ENCODE data around the gene OR5T1.

OR5T1 gene

GRCh38 chr11:56273854-56274253 lies at the start of gene OR5T1:
Gene OR5T1, plus strand, starts transcription at chr11:56274154. Its CDS starts 1,485 bp downstream, at chr11:56275639.
- no peaks in the 10 kb centered on the region for H3K36me3 ChIP-seq (ENCODE audit: insufficient read depth, low read length)
- no peaks in the 10 kb centered on the region for H3K4me1 ChIP-seq (ENCODE audit: insufficient read depth, low read length, severe bottlenecking)
- H4K20me1 ChIP-seq (ENCODE audit: insufficient read depth, low read length), result no peaks in the 10 kb centered on the region
- H2AFZ ChIP-seq (ENCODE audit: low read length), result no peak within 1 kb of the TSS
- no peak within 1 kb of the TSS for H3K27ac ChIP-seq (ENCODE audit: low read depth, low read length, poor library complexity, severe bottlenecking)
- H3F3A ChIP-seq (ENCODE audit: insufficient read depth, low read length), result no peaks in the 10 kb centered on the region
- H3K9me3 ChIP-seq (ENCODE audit: low read length), result no peaks in the 10 kb centered on the region
- H3K4me3 ChIP-seq (ENCODE audit: low read depth, low read length, poor library complexity, severe bottlenecking), result no peak within 1 kb of the TSS
- H3K9ac ChIP-seq (ENCODE audit: low read length), result no peak within 1 kb of the TSS
- no peak within 1 kb of the TSS for H3K4me2 ChIP-seq (ENCODE audit: low read length)
- TF ChIP-seq EZH2 (IDR thresholded peaks at IDR 0.05; ENCODE audit: borderline replicate concordance, low read length), result no peak
- TF ChIP-seq CTCF (IDR thresholded peaks at IDR 0.05; ENCODE audit: low read length), result no peak
- H3K9me2 ChIP-seq (ENCODE audit: low read depth, low read length), result no peaks in the 10 kb centered on the region
- no peaks in the 10 kb centered on the region for H3K27me3 ChIP-seq (ENCODE audit: insufficient read depth, low read length)
- no peaks in the 10 kb centered on the region for H3K79me2 ChIP-seq (ENCODE audit: insufficient read depth, low read length)

- Histone ChIP-seq H3K9ac (ENCODE audit: low read length) (no peak within 1 kb of the TSS), H3K4me1 (ENCODE audit: insufficient read depth, low read length, severe bottlenecking) (no peaks in the 10 kb centered on the region), H4K20me1 (ENCODE audit: insufficient read depth, low read length) (no peaks in the 10 kb centered on the region), H3K27ac (ENCODE audit: low read depth, low read length, poor library complexity, severe bottlenecking) (no peak within 1 kb of the TSS), H3K9me2 (ENCODE audit: low read depth, low read length) (no peaks in the 10 kb centered on the region), H3K27me3 (ENCODE audit: insufficient read depth, low read length) (no peaks in the 10 kb centered on the region), H3K4me3 (ENCODE audit: low read depth, low read length, poor library complexity, severe bottlenecking) (no peak within 1 kb of the TSS), H3F3A (ENCODE audit: insufficient read depth, low read length) (no peaks in the 10 kb centered on the region), H3K4me2 (ENCODE audit: low read length) (no peak within 1 kb of the TSS), H3K79me2 (ENCODE audit: insufficient read depth, low read length) (no peaks in the 10 kb centered on the region), H3K9me3 (ENCODE audit: low read length) (no peaks in the 10 kb centered on the region), H2AFZ (ENCODE audit: low read length) (no peak within 1 kb of the TSS), H3K36me3 (ENCODE audit: insufficient read depth, low read length) (no peaks in the 10 kb centered on the region)
- no peak for TF ChIP-seq EZH2 (IDR thresholded peaks at IDR 0.05; ENCODE audit: borderline replicate concordance, low read length)
- no peak for TF ChIP-seq CTCF (IDR thresholded peaks at IDR 0.05; ENCODE audit: low read length)
Observed at GRCh38 chr11:56234155-56234554, 39.8 kb upstream of the OR5T1 start, which contains the start of gene OR5T2. Gene OR5T2, minus strand, starts transcription at chr11:56234255. Its CDS starts 1,193 bp downstream, at chr11:56233062.

GRCh38 chr11:56251954-56252353 lies 22.0 kb upstream of the OR5T1 start, which contains the start of gene OR5T3:
Gene OR5T3, plus strand, starts transcription at chr11:56252254. Its CDS starts 0 bp downstream, at chr11:56252254.
- Histone ChIP-seq H3K9ac (ENCODE audit: low read length) (no peak within 1 kb of the TSS), H3K27ac (ENCODE audit: low read depth, low read length, poor library complexity, severe bottlenecking) (no peak within 1 kb of the TSS), H3K4me1 (ENCODE audit: insufficient read depth, low read length, severe bottlenecking) (no peaks in the 10 kb centered on the region), H2AFZ (ENCODE audit: low read length) (no peak within 1 kb of the TSS), H3K9me3 (ENCODE audit: low read length) (no peaks in the 10 kb centered on the region), H4K20me1 (ENCODE audit: insufficient read depth, low read length) (no peaks in the 10 kb centered on the region), H3K27me3 (ENCODE audit: insufficient read depth, low read length) (no peaks in the 10 kb centered on the region), H3K9me2 (ENCODE audit: low read depth, low read length) (no peaks in the 10 kb centered on the region), H3K36me3 (ENCODE audit: insufficient read depth, low read length) (no peaks in the 10 kb centered on the region), H3F3A (ENCODE audit: insufficient read depth, low read length) (no peaks in the 10 kb centered on the region), H3K4me2 (ENCODE audit: low read length) (no peak within 1 kb of the TSS), H3K4me3 (ENCODE audit: low read depth, low read length, poor library complexity, severe bottlenecking) (no peak within 1 kb of the TSS), H3K79me2 (ENCODE audit: insufficient read depth, low read length) (no peaks in the 10 kb centered on the region)
- no peak for TF ChIP-seq CTCF (IDR thresholded peaks at IDR 0.05; ENCODE audit: low read length)
- no peak for TF ChIP-seq EZH2 (IDR thresholded peaks at IDR 0.05; ENCODE audit: borderline replicate concordance, low read length)

All from OCI-LY1 (cell line).